NCI-H2107 (cell line): Measurements from ENCODE around the gene MRPS30.
"Not testable (repeated sequence)": the region's sequence is repeated elsewhere in the genome, so short reads cannot be mapped to it uniquely, and the experiment has no call there.

Source experiments
- DNase-seq: peaks from one replicate; lab custom pipeline; 2025; lab: John Stamatoyannopoulos, UW

Gene MRPS30

GRCh38 chr5:44808435-44809214 lies at the start of gene MRPS30:
Gene MRPS30, plus strand, starts transcription at chr5:44808947. Its CDS starts 16 bp downstream, at chr5:44808963.
- peak; percentile 97 for DNase-seq

DNA sequence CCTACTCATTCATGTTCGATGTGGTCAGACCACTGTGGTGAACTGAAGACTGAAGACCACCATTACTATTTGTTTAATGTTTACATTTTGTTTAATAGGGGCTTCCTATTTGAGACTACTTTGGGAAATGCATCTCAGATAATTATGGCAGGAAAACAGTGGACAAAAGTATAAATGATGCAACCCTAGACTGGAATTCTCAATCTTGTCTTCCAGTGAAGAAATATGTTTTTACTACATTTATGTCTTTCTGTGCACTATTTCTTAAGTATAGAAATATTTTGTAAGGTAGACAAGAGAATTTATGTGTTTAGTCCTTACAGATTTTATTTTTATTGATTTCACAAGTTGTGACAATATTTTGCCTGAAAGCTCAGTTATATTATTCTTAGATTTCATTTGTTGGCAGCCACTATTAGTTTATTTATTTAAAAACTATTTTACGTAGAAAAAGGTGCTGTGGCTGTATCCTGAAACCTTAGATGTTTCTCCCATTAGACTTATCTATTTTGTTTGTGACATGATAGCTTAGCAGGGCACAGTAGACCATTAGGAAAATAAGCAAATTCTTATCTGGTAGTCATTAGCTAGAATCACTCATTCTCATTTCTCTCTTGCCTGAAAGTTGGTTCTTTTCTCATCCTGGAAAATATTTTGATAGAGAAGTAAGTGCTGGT lies 39.4 kb upstream of the MRPS30 start:
- DNase-seq, result no peak

DNA sequence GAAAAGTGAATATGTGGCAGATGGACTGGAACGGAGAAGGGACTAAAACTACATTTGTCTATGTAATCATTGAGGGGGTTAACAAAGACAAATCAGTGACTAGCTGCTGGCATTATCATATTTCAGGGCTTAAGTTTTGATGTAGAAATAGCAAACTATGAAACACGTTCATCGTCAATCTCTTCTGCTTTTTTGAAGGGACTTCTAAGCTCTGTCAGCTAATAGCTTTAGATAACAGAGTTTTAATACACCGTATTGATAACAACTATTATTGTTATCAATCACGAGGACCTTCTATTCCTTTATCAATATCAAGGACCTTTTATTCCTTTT lies 38.9 kb upstream of the MRPS30 start:
- no peak for DNase-seq

DNA sequence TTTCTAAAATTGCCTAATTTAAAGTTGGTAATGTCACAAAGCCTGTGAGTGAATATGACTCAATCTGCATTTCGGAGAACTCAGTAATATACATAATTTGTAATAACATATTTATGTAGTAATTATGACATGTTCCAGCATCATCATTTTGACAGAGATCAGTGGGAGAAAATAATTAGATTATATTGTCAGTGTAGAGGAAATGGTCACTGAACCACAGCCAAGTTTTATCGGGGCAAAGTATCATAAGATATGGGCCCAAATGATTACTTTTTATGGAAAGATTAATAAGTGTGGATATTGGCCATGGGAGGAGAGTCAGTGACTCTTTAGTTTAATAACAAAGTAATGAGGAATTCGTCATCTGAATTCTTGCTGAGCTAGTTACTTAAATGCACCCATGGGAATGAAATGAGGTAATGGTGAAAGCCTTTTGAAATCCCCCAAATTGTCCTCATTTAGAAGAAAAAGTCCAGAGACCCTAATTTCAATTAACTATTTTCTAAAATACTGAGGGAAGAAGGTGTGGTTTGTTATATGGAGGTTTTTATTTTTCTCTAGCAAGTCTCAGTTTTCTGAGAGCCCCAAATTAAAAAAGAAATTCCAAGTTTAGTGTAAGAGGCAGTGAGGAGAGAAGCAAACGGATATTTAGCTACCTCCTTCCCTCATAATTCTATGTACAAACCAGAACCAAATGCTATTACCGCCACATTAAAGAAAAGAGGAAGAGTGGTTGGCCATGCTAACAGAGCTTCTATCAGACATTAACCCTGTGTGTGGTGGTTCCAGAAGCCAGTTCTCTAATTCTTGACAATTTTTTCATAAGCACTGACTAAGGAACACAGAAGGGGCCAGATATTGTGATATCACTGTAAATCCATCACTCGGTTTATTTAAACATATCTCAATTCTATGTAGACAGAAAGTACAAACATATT lies 37.7 kb upstream of the MRPS30 start:
- DNase-seq, result no peak

DNA sequence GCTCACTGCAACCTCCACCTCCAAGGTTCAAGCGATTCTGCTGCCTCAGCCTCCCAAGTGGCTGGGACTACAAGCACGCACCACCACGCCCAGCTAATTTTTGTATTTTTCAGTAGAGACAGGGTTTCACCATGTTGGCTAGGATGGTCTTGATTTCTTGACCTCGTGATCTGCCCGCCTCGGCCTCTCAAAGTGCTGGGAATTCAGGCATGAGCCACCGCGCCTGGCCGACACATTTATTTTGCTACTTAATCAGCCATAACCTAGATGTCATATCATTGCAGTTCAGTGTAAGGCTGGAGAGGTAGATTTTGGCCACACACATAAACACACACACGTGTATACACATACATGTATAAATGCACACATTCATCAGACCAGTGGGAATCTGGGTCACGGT lies 36.4 kb upstream of the MRPS30 start:
- not testable (repeated sequence) for DNase-seq

DNA sequence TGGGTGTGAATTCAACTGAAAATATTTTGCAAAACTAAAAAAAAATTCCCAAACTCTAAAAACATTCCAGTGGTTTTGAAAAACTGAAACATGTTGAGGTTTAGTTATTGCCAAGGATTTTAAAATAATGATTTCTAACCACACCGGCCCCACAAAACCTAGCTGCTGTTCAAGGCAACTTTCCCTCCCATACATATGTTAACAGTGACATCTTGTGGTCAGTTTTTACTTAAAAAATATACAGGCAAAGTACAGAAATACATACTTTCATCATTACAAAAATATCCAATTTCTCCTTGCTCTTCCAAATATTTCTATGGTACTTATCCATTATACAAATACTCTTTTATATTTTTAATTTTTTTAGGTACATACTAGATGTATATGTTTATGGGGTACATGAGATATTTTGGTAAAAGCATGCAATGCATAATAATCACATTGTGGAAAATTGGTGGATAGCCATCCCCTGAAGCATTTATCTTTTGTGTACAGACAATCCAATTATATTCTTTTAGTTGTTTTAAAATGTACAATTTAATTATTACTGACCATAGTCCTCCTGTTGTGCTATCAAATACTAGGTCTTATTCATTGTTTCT lies 34.4 kb upstream of the MRPS30 start:
- DNase-seq, result peak; percentile 8

DNA sequence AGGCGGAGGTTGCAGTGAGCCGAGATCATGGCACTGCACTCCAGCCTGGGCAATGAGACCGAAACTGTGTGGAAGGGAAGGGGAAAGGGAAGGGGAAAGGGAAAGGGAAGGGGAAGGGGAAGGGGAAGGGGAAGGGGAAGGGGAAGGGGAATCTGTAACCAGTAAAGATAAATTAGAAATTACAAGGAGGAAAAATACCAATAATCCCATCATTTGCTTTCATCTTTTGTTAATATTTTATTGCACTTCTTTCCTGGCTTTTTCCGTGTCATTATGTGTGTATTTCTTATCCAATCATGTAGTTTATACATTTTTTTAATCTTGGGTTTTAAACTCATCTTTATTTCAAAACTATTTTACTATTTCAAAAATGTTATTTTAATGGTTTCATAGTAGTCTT lies 29.6 kb upstream of the MRPS30 start:
- DNase-seq, result no peak

- no peak for DNase-seq
These were observed 25.0 kb upstream of the MRPS30 start for GRCh38 chr5:44783634-44784315.

DNA sequence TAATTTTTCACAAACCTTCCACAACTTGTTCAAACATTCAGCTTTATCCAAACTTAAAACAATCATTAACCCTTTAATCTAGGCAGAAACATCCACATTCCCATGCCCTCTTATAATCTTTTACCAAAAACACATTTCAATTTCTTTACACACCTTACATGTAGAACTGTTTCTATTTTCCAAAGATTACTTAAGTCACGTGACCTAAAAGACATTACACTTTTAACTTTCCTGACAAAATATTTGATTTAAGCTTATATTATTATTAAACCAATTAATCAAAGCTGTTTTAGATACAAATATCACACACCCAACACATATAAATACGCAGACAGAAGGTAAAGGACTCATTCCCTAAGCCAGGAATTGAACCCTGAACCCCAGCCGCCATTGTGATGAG lies 21.0 kb upstream of the MRPS30 start:
- DNase-seq, result no peak

DNA sequence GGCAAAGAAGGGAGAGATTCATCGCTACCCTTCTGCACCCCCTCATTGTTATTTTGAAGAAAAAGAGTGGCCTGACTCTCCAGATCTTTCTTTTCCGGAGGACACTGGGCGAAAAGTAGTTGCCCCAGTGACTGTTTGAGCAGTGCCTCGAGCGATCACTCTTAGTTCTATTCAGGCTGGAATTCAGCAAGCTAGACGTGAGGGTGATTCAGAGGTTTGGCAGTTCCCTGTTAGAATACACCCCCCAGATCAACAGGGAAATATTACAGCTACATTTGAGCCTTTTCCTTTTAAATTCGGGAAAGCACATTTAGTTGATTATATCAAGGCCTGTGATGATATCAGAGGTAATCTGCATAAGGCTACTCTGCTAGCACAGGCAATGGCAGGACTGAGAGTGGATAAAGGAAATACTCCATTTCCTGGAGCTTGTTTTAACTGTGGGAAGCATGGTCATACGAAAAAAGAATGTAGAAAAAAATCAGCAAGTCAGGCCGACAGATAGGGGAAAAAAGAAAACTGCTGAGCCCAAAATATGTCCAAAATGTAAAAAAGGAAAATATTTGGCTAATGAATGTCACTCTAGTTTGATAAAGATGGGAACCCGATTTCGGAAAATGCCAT lies 19.3 kb upstream of the MRPS30 start:
- DNase-seq, result not testable (repeated sequence)

DNA sequence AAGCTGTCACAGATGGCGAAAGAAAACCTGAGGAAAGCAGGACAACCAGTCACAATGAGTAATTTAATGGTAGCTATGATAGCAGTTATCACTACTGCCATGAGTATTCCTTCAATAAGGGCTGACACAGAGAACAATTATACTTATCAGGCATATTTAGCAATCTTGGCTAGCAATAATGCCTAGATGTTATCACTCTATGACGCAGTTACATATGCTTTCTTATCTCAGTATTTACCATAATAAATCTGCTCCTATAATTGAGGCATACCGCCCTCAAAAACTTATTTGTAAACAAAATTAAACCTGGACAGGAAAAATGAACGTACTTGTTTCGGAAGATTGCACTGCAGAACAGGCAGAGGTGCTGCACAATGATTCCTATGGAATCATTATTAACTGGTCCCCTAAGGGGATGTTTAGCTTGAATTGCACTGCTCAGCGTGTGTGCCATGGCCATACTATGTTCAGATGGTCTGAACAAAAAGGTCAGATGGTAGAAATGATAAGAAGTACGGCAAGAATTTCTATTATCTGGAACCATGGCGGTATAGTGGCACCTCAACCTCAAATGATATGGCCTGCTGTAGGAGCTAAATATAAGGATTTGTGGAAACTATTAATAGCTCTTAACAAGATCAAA lies 16.6 kb upstream of the MRPS30 start:
- DNase-seq, result not testable (repeated sequence)

DNA sequence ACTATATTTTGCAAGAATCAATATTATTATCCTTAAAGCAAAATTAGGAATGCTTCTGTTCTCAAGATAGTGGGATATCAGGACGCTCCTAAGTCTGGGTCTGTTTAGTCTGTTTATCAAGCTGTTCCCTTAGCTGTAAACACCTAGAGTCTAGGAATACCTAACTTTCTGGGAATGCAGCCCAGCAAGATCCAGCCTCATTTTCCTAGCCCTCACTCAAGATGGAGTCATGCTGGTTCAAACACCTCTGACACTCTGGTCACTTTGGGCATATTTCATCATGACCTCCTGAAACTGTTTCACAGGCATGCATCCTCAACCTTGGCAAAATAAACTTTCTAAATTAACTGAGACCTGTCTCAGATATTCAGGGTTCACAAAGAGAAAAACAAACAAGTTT lies 14.4 kb upstream of the MRPS30 start:
- DNase-seq, result no peak

GRCh38 chr5:44795496-44795895 lies 13.3 kb upstream of the MRPS30 start:
- no peak for DNase-seq

GRCh38 chr5:44797841-44798240 lies 10.9 kb upstream of the MRPS30 start:
- no peak for DNase-seq

GRCh38 chr5:44801992-44802391 lies 6.8 kb upstream of the MRPS30 start:
- DNase-seq, result no peak

- no peak for DNase-seq
These were observed 2.1 kb upstream of the MRPS30 start for GRCh38 chr5:44806608-44807007.

DNA sequence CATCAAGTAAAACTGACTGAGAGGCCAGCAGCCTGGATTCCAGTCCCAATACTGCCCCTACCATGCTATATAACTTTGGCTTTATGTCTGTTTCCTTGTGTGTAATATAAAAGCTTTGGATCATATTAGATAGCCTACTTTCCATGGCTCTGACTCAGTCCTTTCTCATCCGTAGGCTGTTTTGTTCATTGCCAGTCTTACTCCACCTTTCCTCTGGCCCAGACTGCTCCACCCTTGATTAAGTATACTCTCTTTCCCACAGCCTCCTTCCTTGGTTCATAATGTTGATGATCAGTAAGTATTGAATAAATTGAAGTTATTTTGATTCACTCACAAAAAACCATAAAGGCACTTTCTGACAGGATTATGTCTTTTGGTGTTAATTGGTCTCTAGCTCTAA lies 1.5 kb upstream of the MRPS30 start:
- no peak for DNase-seq

DNA sequence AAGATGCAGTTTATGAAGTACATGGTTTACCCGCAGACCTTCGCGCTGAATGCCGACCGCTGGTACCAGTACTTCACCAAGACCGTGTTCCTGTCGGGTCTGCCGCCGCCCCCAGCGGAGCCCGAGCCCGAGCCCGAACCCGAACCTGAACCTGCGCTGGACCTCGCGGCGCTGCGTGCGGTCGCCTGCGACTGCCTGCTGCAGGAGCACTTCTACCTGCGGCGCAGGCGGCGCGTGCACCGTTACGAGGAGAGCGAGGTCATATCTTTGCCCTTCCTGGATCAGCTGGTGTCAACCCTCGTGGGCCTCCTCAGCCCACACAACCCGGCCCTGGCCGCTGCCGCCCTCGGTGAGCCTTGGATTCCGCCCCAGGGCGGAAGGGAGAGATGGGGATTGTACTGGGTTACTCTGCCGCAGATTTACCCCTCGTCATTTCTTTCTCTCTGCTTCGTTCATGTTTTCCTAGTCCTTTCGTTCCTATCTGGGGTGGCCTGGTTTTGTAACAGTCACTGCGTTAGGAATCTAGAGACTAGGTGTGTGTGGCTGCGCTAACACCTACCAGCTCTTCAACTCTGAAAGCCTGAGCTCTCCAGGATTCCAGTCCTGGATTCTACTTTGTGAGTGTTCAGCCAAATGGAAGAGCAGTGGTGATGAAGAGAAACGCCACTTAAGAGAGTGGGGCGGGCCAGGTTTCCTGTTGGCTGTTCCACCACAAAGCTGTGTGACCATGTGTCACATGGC lies 638 bp downstream of the MRPS30 start:
- peak; percentile 43 for DNase-seq

- no peak for DNase-seq
These were observed 1.2 kb downstream of the MRPS30 start for GRCh38 chr5:44809956-44810420.

DNA sequence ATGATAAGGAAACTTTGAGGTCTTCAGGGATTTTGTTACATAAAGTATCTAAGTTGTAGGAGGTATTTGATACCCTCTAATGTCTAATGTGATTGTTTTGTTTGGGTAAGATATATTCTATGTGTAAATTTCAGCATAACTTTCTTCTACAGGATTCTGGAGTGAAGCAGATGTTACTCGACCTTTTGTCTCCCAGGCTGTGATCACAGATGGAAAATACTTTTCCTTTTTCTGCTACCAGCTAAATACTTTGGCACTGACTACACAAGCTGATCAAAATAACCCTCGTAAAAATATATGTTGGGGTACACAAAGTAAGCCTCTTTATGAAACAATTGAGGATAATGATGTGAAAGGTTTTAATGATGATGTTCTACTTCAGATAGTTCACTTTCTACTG lies 6.0 kb downstream of the MRPS30 start:
- DNase-seq, result no peak
